Left lung (tissue), 10 donors: ENCODE data around the gene SLC48A1. TPM values are rescaled to one million over a fixed set of nuclear protein-coding genes. Genes with fewer than 3 reads are reported as not detected.

ENCODE experiments used
- ATAC-seq: fragments of 200-7000 bp; cut with Tn5 transposase; one replicate; pipeline ENCODE4 v1.9.1; 2020; ENCODE audit warnings: moderate library complexity
- DNase-seq, 4 donors: peaks; one replicate each; pipeline ENCODE4 v3.0.0-alpha.2; 2013 to 2020
- H3K27ac ChIP-seq, 2 donors: fragments of 200-600 bp; sonication (generic) in 1 of 2; one replicate each; pipeline versions ENCODE4 v1.5.0 to v1.8.0; 2020 to 2021
- H3K27me3 ChIP-seq, 2 donors: fragments of 200-600 bp; sonication (generic) in 1 of 2; one replicate each; pipeline versions ENCODE4 v1.5.0 to v1.8.0; 2020 to 2021
- H3K36me3 ChIP-seq, 2 donors: fragments of 200-600 bp; sonication (generic) in 1 of 2; one replicate each; pipeline versions ENCODE4 v1.5.0 to v1.8.0; 2020 to 2021
- H3K4me1 ChIP-seq, 2 donors: fragments of 200-600 bp; one replicate each; pipeline ENCODE4 v1.8.0; 2021
- H3K4me3 ChIP-seq, 2 donors: fragments of 200-600 bp; sonication (generic) in 1 of 2; one replicate each; pipeline versions ENCODE4 v1.5.0 to v1.8.0; 2020 to 2021; ENCODE audit warnings: mild to moderate bottlenecking in 1 of 2
- H3K9me3 ChIP-seq, 2 donors: fragments of 200-600 bp; sonication (generic) in 1 of 2; one replicate each; pipeline versions ENCODE4 v1.5.0 to v1.8.0; 2020 to 2021
- CTCF ChIP-seq, 2 donors: fragments of 200-600 bp; sonication (generic) in 1 of 2; IDR thresholded peaks; one replicate each; pipeline versions ENCODE4 v1.5.0 to v1.8.0; 2021; ENCODE audit warnings: antibody characterized with exemption in 2 of 2
- intact Hi-C, 2 donors: fragments of 100-400 bp; cut with DNase I; formaldehyde crosslinking; loops; one replicate each; pipeline versions ENCODE4 v1.11.2 to v1.14.2; 2022
- polyA plus RNA-seq, 6 donors: library from polyadenylated mRNA; unstranded; fragments of 120-200 nt; gene quantifications; one replicate each; pipeline ENCODE4 v1.2.1, GENCODE V29; 2013; ENCODE audit not compliant: insufficient read length in 6 of 6
- total RNA-seq, 2 donors: library from RNA; stranded (reverse); fragmentation: NEBNext Ultra II Directional; extraction: Animal tissue kit (Norgen Biotek cat#: 25700); gene quantifications; one replicate each; pipeline ENCODE4 v1.2.1, GENCODE V29; 2021
- donor health status: DM: no; HTN: yes; CAD: no.
- donor health status: DM: no; HTN: no; CAD: no.

SLC48A1 gene
- total and polyA plus RNA-seq, 8 donors, result 14.9 to 38.6 (median 18.3) TPM

GRCh38 chr12:47791874-47792273, 18.8 kb downstream of the SLC48A1 start:
- Histone ChIP-seq H3K4me3 (no peak overlapping the region), H3K27me3 (no peaks in the 10 kb centered on the region), H3K27ac (no peak overlapping the region), H3K9me3 (no peaks in the 10 kb centered on the region), H3K36me3 (peaks cover 3 to 100% of the 10 kb centered on the region in 2 donors), H3K4me1 (no peaks in the 10 kb centered on the region)
- TF ChIP-seq CTCF (IDR thresholded peaks at IDR 0.05), result no peak
- ATAC-seq (no peak), DNase-seq (peak in 1 of 4 donors; percentile 68)
- intact Hi-C loops, result no loop called here

- H3K27me3 ChIP-seq, result no peaks in the 10 kb centered on the region
- no peaks in the 10 kb centered on the region for H3K4me1 ChIP-seq
- DNase-seq, result peak in 1 of 4 donors; percentile 68
- TF ChIP-seq CTCF (IDR thresholded peaks at IDR 0.05), result no peak
- no peak overlapping the region for H3K27ac ChIP-seq
- H3K9me3 ChIP-seq, result no peaks in the 10 kb centered on the region
- intact Hi-C loops, result no loop called here
- H3K4me3 ChIP-seq, result no peak overlapping the region
- H3K36me3 ChIP-seq, result peaks cover 3 to 98% of the 10 kb centered on the region in 2 donors
- ATAC-seq, result no peak
Observed at GRCh38 chr12:47793015-47793681, 20.1 kb downstream of the SLC48A1 start.

GRCh38 chr12:47794679-47795078, 21.6 kb downstream of the SLC48A1 start:
- Histone ChIP-seq H3K27ac (no peak overlapping the region), H3K4me3 (no peak overlapping the region), H3K9me3 (no peaks in the 10 kb centered on the region), H3K27me3 (no peaks in the 10 kb centered on the region), H3K36me3 (peaks cover 3 to 94% of the 10 kb centered on the region in 2 donors), H3K4me1 (peaks cover 3 to 7% of the 10 kb centered on the region in 2 donors)
- intact Hi-C loops, result loop anchor here in 1 of 2 donors (5.0 kb wide), 1 partner anchor 43 kb away; no protein-coding TSS in a partner anchor
- no peak for DNase-seq
- no peak for ATAC-seq
- TF ChIP-seq CTCF (IDR thresholded peaks at IDR 0.05), result no peak

GRCh38 chr12:47795121-47795813, 22.2 kb downstream of the SLC48A1 start:
- TF ChIP-seq CTCF (IDR thresholded peaks at IDR 0.05), result no peak
- intact Hi-C loops, result loop anchor here in 1 of 2 donors (5.0 kb wide), 1 partner anchor 42 kb away; no protein-coding TSS in a partner anchor
- Histone ChIP-seq H3K27me3 (no peaks in the 10 kb centered on the region), H3K9me3 (no peaks in the 10 kb centered on the region), H3K4me1 (peaks cover 9 to 13% of the 10 kb centered on the region in 2 donors), H3K27ac (no peak overlapping the region), H3K36me3 (peaks cover 3 to 88% of the 10 kb centered on the region in 2 donors), H3K4me3 (no peak overlapping the region)
- ATAC-seq (no peak), DNase-seq (no peak)

GRCh38 chr12:47795814-47796411, 22.9 kb downstream of the SLC48A1 start:
- no peak for TF ChIP-seq CTCF (IDR thresholded peaks at IDR 0.05)
- intact Hi-C loops, result loop anchor here in 1 of 2 donors (5.0 kb wide), 1 partner anchor 41 kb away; no protein-coding TSS in a partner anchor
- peaks cover 3 to 81% of the 10 kb centered on the region in 2 donors for H3K36me3 ChIP-seq
- no peaks in the 10 kb centered on the region for H3K9me3 ChIP-seq
- ATAC-seq (no peak), DNase-seq (no peak)
- H3K27ac ChIP-seq, result no peak overlapping the region
- H3K27me3 ChIP-seq, result no peaks in the 10 kb centered on the region
- no peak overlapping the region for H3K4me3 ChIP-seq
- H3K4me1 ChIP-seq, result peaks cover 10 to 19% of the 10 kb centered on the region in 2 donors
